OCI-LY3 (cell line): Measurements from ENCODE around the gene MYL5.

Experiments
- H2AFZ ChIP-seq: fragments of 200-600, 300-600 bp; shearing (Covaris generic); 2 replicates; pipeline ENCODE4 v1.6.0; 2014; ENCODE audit warnings: antibody characterized with exemption, low read depth, low read length
- H3K27ac ChIP-seq: fragments of 200-600, 300-600 bp; sonication (generic); 2 replicates; pipeline ENCODE4 v1.5.1; 2014; ENCODE audit warnings: mild to moderate bottlenecking, low read length, moderate library complexity, mixed read lengths
- H3K27me3 ChIP-seq: fragments of 200-600, 300-600 bp; sonication (generic); 2 replicates; pipeline ENCODE4 v1.6.1; 2014; ENCODE audit warnings: low read depth, low read length, mixed read lengths
- H3K36me3 ChIP-seq: fragments of 200-600, 300-600 bp; sonication (generic); replicated peaks from 2 replicates; pipeline ENCODE3; 2014; ENCODE audit warnings: low read depth, low read length, mixed read lengths
- H3K4me1 ChIP-seq: fragments of 300-600, 200-600 bp; sonication (generic); 2 replicates; pipeline ENCODE4 v1.6.1; 2014; ENCODE audit warnings: low read length, mixed read lengths
- H3K4me2 ChIP-seq: fragments of 200-600, 300-600 bp; sonication (generic); 2 replicates; pipeline ENCODE4 v1.6.1; 2014; ENCODE audit warnings: low read length, mixed read lengths
- H3K4me3 ChIP-seq: fragments of 300-600, 200-600 bp; sonication (generic); 2 replicates; pipeline ENCODE4 v1.5.1; 2014; ENCODE audit warnings: antibody characterized with exemption, mild to moderate bottlenecking, low read length, moderate library complexity
- H3K79me2 ChIP-seq: fragments of 300-600, 200-600 bp; shearing (Covaris generic); 2 replicates; pipeline ENCODE4 v1.6.1; 2014; ENCODE audit warnings: mild to moderate bottlenecking, low read length, mixed read lengths
- H3K9ac ChIP-seq: fragments of 300-600, 200-600 bp; shearing (Covaris generic); 2 replicates; pipeline ENCODE4 v1.6.0; 2014; ENCODE audit warnings: mild to moderate bottlenecking, low read length, moderate library complexity
- H3K9me3 ChIP-seq: fragments of 200-600, 300-600 bp; shearing (Covaris generic); 2 replicates; pipeline ENCODE4 v1.6.1; 2014; ENCODE audit warnings: low read length, mixed read lengths; ENCODE audit not compliant: insufficient read depth
- H4K20me1 ChIP-seq: fragments of 200-600, 300-600 bp; sonication (generic); 2 replicates; pipeline ENCODE4 v1.6.1; 2016; ENCODE audit warnings: low read length, mixed read lengths; ENCODE audit not compliant: insufficient read depth
- EZH2phosphoT487 ChIP-seq: fragments of 200-600 bp; shearing (Covaris generic); IDR thresholded peaks from 2 replicates; pipeline ENCODE4 v1.6.1; 2018; ENCODE audit warnings: antibody characterized with exemption, mixed run types, low read depth
- TF ChIP-seq, protein P1 (sequence below): fragments of 200-600, 300-600 bp; sonication (generic); IDR thresholded peaks from 2 replicates; pipeline ENCODE4 v1.5.1; 2014; ENCODE audit warnings: antibody characterized with exemption, low read length, low read depth

The MYL5 gene, protein sequence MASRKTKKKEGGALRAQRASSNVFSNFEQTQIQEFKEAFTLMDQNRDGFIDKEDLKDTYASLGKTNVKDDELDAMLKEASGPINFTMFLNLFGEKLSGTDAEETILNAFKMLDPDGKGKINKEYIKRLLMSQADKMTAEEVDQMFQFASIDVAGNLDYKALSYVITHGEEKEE

GRCh38 chr4:674172-675035, at the start of gene MYL5, which contains the start of gene ATP5ME:
TSS of gene MYL5 (plus strand) at chr4:674542. CDS start at chr4:678027, 3,485 bp downstream.
TSS of gene ATP5ME (minus strand) at chr4:674276. CDS start at chr4:674247, 29 bp downstream.
- no peaks in the 10 kb centered on the region for H4K20me1 ChIP-seq
- no peaks in the 10 kb centered on the region for H3K9me3 ChIP-seq
- peak within 1 kb of the TSS; percentile 84 for H3K27ac ChIP-seq
- H3K4me2 ChIP-seq: peak within 1 kb of the TSS; percentile 97
- H3K9ac ChIP-seq: peak within 1 kb of the TSS; percentile 97
- peaks cover 26% of the 10 kb centered on the region for H3K79me2 ChIP-seq
- no peaks in the 10 kb centered on the region for H3K27me3 ChIP-seq
- H3K4me3 ChIP-seq: peak within 1 kb of the TSS; percentile 94
- peak within 1 kb of the TSS; percentile 55; the same call in 1 of the 2 replicates for H2AFZ ChIP-seq
- H3K4me1 ChIP-seq: peaks cover 40% of the 10 kb centered on the region
- peaks cover 19% of the 10 kb centered on the region for H3K36me3 ChIP-seq
- no peak for TF ChIP-seq EZH2phosphoT487
- TF ChIP-seq, protein P1, sequence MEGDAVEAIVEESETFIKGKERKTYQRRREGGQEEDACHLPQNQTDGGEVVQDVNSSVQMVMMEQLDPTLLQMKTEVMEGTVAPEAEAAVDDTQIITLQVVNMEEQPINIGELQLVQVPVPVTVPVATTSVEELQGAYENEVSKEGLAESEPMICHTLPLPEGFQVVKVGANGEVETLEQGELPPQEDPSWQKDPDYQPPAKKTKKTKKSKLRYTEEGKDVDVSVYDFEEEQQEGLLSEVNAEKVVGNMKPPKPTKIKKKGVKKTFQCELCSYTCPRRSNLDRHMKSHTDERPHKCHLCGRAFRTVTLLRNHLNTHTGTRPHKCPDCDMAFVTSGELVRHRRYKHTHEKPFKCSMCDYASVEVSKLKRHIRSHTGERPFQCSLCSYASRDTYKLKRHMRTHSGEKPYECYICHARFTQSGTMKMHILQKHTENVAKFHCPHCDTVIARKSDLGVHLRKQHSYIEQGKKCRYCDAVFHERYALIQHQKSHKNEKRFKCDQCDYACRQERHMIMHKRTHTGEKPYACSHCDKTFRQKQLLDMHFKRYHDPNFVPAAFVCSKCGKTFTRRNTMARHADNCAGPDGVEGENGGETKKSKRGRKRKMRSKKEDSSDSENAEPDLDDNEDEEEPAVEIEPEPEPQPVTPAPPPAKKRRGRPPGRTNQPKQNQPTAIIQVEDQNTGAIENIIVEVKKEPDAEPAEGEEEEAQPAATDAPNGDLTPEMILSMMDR: peak; percentile 85

DNA sequence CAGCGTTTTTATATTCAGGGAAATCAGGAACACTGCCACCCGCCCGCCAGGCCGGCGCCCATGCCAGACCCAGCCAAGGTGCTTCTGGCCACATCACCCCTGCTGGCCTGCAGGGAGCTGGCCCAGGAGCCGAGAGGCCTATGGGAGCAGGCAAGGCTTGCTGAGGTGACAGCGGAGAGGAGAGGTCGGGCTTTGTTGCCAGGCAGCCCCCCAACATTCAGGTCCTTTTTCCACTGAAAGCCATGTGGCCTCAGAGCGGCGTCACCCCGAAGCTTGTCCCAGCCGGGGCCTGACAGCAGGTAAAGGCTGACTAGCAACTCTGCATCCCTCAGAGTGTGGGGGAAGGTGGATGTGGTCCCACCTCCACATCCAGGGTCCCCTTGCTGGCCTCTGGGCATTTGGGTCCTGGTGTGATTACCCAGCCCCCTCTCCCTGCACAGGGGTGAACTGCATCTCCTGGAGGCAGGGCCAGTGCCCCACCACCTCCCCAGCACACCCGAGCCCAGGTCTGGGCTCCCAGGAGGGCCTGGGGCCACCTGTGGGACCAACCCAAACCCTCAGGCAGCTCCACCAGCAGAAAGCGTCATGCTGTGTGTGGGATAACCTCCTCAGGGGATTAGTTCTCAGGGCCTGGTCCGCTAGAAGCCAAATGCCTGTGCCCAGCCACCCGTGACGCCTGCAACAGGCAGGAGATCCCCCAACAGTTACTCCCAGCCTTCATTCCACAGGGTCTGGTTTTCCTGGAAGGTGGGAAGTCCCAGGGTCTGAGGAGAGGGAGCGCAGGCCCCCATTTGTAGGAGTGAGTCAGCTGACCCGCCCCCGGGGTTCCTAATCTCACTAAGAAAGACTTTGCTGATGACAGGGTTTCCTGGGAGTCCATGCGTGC, 49.4 kb upstream of the MYL5 start, which contains the start of gene PDE6B:
PDE6B (plus strand) TSS at position 869 of the 886 bp plus-strand sequence. CDS start 54 bp downstream, outside the sequence.
- Histone ChIP-seq H3K27me3 (no peaks in the 10 kb centered on the region), H2AFZ (no peak within 1 kb of the TSS), H4K20me1 (no peaks in the 10 kb centered on the region), H3K4me3 (no peak within 1 kb of the TSS), H3K9ac (no peak within 1 kb of the TSS), H3K79me2 (no peaks in the 10 kb centered on the region), H3K4me1 (no peaks in the 10 kb centered on the region), H3K9me3 (no peaks in the 10 kb centered on the region), H3K4me2 (no peak within 1 kb of the TSS), H3K27ac (no peak within 1 kb of the TSS), H3K36me3 (no peaks in the 10 kb centered on the region)
- TF ChIP-seq, protein P1: no peak
- no peak for TF ChIP-seq EZH2phosphoT487

DNA sequence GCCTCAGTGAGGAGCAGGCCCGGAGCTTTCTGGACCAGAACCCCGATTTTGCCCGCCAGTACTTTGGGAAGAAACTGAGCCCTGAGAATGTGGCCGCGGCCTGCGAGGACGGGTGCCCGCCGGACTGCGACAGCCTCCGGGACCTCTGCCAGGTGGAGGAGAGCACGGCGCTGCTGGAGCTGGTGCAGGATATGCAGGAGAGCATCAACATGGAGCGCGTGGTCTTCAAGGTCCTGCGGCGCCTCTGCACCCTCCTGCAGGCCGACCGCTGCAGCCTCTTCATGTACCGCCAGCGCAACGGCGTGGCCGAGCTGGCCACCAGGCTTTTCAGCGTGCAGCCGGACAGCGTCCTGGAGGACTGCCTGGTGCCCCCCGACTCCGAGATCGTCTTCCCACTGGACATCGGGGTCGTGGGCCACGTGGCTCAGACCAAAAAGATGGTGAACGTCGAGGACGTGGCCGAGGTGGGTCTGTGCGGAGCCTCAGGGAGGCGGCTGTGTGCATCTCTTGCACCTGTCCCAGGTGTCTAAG, 48.6 kb upstream of the MYL5 start:
- no peaks in the 10 kb centered on the region for H3K9me3 ChIP-seq
- H4K20me1 ChIP-seq: no peaks in the 10 kb centered on the region
- no peak overlapping the region for H3K4me2 ChIP-seq
- H2AFZ ChIP-seq: no peak overlapping the region
- H3K36me3 ChIP-seq: no peaks in the 10 kb centered on the region
- TF ChIP-seq EZH2phosphoT487: no peak
- TF ChIP-seq, protein P1: no peak
- no peaks in the 10 kb centered on the region for H3K79me2 ChIP-seq
- H3K27ac ChIP-seq: no peak overlapping the region
- no peaks in the 10 kb centered on the region for H3K27me3 ChIP-seq
- no peaks in the 10 kb centered on the region for H3K4me1 ChIP-seq
- H3K4me3 ChIP-seq: no peak overlapping the region
- no peak overlapping the region for H3K9ac ChIP-seq
